NOMO-1 (cell line): ENCODE data around the gene OXT.

Experiments
- DNase-seq, 2 experiments: peaks; one replicate each; lab custom pipeline; 2025; ENCODE audit not compliant: unreplicated experiment in 2 of 2; lab: John Stamatoyannopoulos, UW

OXT gene

GRCh38 chr20:3106658-3107463 lies 35.4 kb downstream of the OXT start:
- no peak for DNase-seq

DNA sequence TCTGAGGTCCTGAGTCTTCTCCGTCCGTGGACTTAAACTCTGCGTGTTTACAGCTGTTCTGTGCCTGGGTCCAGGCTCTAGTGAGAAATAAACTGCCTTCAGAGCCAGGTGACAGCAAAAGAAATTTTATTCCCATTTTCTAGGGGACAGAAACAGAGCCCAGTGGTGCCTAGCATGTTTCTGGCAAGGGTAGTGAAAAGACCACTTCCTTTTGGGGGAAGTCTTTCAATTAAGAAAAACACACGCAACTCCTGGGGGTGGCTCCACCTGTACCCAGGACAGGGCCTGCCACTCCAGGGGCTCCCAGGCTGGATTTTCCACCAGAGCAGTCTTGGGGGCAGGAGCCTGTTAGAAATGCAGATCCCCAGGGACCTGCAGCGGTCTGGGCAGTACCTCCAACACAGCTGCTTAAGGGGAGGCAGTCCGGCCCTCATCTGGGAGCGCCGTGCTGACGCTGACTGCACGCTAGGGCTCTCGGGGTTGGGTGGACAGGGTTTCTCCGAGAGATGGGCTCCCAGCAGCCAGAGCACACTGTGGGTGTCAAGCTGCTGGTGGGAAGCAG lies 36.1 kb downstream of the OXT start:
- DNase-seq = no peak

GRCh38 chr20:3109350-3110302 lies 38.2 kb downstream of the OXT start:
- no peak for DNase-seq

DNA sequence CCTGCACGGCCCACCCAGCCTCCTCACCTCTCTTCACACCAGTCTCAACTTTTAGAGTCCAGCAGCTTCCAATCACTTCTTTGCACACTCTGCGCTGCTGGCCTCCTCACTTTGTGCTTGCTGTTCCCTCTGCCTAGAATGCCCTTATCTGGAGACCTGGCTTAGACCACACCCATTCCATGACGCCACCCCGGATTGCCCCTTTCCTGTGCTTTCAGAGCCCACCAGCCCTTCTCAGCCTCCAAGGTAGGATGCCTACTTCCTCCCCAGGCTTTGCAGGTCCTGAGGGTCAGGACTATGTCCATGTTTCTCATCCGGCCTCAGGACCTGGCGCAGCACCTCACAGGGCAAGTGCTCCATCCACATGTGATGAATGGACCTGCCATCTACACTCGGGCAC lies 40.1 kb downstream of the OXT start:
- DNase-seq = no peak

- DNase-seq = no peak
Observed at GRCh38 chr20:3111995-3112394, 40.6 kb downstream of the OXT start.

DNA sequence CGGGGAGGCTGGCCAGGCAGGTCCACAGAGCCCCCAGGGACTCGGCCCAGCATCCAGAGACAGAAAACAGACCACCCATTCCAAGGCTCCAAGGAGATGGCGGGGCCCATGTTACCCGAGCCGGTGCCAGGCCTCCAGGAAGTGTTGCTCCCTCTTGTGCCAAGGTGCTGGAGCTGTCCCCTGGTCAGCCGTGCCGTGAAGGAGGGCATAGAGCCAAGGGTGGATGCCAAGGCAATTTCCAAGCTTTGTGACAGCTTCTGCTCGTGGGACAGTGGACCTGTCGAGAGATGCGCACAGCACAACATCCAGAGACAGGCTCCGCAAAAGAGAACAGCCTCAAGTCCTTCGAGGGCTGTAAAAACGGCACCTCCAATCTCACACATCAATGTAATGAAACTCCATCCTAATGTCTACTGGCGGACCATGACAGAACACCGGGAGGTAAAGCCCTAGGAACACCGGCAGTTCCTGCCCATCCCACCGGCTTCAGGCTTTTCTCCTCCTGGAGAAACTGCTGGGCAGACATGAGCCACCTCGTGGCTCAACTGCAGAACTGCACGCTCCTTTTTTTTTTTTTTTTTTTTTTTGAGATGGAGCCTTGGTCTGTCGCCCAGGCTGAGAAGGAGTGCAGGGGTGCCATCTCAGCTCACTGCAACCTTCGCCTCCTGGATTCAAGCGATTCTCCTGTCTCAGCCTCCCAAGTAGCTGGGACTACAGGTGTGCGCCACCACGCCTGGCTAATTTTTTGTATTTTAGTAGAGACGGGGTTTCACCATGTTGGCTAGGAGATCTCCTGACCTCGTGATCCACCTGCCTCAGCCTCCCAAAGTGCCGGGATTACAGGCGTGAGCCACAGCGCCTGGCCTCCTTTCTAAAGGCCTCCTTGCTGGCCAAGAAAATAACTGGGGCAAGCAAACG lies 44.0 kb downstream of the OXT start:
- peak in 1 of 2 experiments; percentile 22 for DNase-seq

- DNase-seq = no peak
Observed at GRCh38 chr20:3116341-3116740, 44.9 kb downstream of the OXT start.

DNA sequence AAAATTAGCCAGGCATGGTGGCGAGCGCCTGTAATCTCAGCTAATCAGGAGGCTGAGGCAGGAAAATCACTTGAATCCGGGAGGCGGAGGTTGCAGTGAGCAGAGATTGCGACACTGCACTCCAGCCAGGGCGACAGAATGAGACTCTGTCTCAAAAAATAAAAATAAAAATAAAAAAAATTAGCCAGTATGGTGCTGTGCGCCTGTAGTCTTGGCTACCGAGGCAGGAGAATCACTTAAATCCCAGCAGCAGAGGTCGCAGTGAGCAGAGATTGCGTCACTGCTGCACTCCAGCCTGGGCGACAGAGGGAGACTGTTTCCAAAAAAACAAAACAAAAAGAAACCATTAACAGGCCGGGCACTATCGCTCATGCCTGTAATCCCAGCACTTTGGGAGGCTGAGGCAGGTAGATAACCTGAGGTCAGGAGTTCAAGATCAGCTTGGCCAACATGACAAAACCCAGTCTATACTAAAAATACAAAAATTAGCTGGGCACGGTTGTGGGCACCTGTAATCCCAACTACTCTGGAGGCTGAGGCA lies 46.5 kb downstream of the OXT start:
- peak in 1 of 2 experiments; percentile 49 for DNase-seq

DNA sequence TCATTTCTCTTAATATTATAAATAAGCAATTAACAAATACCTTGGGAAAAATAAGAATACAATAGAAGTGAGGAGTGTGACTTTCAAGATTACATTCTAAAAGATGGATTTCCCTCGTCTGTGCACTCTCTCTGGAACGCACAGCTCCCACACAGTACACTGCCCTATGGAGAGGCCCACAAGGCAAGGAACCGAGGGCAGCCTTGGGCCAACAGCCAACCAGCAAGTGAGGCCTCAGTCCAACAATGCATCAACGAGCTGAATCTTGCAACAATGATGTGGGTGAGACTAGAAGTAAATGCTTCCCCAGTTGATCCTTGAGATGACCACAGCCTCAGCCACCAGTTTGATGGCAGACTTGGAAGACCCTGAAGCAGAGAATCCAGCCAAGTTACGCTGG lies 47.6 kb downstream of the OXT start:
- DNase-seq = no peak

DNA sequence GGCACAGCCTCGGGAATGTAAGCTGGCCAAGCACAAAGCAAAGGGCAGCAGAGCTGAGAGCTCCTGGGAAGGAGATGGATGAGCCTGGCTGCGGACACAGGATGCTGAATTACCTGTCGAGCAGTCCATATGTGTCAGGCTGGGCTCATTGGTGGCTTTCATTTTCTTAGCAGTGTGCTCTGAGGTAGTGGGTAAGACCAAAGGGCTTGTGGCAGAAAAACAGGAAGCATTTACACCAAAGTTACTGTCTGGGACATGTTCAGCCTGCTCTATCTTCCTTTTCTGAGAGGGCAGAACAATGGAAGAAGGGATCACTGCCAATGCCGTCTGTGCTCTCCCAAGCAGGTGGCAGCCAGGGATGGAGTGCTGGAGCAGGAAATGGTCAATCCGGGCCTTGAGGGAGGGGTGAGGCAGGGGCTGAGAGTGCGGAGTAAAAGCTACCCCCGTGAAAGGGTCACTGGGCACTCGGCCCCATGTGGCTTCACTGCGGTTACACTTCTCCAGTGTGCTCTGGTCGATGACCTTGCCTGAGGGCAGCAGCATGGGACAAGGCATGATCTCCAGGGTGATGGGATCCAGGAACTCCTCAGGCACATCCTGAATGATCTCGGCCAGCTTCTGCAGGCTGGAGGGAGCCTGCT lies 50.0 kb downstream of the OXT start:
- no peak for DNase-seq
